ENCODE results near the gene CDHR2. TPM values are rescaled to one million over a fixed set of nuclear protein-coding genes. Genes with fewer than 3 reads are reported as not detected.

The CDHR2 gene, protein sequence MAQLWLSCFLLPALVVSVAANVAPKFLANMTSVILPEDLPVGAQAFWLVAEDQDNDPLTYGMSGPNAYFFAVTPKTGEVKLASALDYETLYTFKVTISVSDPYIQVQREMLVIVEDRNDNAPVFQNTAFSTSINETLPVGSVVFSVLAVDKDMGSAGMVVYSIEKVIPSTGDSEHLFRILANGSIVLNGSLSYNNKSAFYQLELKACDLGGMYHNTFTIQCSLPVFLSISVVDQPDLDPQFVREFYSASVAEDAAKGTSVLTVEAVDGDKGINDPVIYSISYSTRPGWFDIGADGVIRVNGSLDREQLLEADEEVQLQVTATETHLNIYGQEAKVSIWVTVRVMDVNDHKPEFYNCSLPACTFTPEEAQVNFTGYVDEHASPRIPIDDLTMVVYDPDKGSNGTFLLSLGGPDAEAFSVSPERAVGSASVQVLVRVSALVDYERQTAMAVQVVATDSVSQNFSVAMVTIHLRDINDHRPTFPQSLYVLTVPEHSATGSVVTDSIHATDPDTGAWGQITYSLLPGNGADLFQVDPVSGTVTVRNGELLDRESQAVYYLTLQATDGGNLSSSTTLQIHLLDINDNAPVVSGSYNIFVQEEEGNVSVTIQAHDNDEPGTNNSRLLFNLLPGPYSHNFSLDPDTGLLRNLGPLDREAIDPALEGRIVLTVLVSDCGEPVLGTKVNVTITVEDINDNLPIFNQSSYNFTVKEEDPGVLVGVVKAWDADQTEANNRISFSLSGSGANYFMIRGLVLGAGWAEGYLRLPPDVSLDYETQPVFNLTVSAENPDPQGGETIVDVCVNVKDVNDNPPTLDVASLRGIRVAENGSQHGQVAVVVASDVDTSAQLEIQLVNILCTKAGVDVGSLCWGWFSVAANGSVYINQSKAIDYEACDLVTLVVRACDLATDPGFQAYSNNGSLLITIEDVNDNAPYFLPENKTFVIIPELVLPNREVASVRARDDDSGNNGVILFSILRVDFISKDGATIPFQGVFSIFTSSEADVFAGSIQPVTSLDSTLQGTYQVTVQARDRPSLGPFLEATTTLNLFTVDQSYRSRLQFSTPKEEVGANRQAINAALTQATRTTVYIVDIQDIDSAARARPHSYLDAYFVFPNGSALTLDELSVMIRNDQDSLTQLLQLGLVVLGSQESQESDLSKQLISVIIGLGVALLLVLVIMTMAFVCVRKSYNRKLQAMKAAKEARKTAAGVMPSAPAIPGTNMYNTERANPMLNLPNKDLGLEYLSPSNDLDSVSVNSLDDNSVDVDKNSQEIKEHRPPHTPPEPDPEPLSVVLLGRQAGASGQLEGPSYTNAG (N-terminal part only)
- under 0.01 TPM for total RNA-seq

DNA sequence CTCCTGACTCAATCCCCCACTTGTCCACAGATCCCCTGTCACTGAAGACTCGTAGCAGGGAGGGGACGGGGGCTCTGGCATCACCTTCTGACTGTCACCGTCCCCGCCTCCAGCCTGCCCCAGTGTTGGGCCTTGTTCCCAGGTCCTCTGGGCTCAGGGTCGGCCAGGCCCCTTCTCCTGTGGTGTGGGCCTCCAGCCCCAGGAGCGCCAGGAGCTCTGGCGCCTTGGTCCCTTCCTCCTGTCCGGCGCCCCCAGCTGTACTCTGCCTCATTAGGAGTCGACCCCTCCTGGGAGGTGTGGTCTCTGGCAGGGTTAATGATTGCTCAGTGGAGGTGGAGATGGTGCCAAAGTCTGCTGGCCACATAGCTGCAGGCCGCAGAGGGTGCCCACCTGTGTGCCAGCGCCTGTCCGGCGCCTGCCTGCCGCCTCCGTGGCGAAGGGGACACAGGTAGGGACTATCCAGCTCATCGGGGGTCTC is at the start of gene CDHR2:
CDHR2 (plus strand) TSS at position 376 of the 478 bp plus-strand sequence. CDS start 16,011 bp downstream, outside the sequence.
- no peak for DNase-seq

DNA sequence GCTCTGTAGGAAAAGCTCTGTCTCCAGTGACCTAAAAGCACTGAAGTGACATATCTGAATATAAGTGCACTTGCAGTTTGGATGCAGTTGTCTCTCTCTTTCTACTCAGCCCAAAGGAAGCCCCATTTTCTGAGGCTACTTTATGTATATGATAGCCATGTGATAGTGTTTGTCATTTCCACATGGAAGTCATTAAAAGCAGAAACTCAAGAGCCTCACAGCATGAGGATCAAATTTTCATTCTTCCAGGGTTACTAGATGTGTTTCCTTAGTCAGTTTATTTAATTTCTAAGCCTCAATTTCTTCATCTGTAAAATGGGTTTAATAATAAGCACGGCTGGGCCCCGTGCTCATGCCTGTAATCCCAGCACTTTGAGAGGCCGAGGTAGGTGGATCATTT is 48.6 kb upstream of the CDHR2 start:
- no peak for DNase-seq

DNA sequence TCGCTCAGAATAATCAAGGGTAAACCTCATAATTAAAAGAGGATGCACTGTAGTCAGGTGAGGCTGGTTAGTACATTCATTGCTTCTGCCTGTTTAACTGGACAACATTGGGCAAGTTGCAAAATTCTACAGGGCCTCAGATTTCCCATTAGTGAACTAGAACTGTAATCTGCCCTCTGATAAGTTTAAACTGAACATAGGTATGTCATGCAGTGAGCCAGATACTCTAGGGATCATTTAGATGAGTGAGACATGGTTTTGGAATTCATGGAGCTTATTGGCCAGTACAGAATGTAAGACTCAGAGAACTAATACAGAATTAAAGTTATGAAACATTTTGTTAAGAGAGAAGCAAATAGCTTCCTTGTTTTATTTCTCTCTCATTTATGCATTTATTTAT is 47.8 kb upstream of the CDHR2 start:
- no peak for DNase-seq

DNA sequence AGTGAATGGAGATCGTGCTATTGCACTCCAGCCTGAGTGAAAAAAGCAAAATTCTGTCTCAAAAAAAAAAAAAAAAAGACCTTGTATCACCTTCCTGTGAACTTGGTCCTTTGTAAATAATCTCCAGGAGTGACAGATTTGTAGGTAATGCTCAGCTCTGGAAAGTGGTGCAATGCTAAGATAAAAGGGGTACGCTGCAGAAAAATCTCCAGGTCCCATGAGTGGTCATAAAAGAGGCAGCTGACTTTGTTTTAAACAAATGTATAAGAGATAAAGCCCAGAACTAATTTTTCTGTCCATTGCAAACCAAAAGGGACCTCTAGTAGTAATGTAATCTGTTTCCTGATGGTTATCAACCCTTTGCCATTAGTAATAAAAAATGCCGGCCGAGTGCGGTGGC is 45.6 kb upstream of the CDHR2 start:
- no peak for DNase-seq

DNA sequence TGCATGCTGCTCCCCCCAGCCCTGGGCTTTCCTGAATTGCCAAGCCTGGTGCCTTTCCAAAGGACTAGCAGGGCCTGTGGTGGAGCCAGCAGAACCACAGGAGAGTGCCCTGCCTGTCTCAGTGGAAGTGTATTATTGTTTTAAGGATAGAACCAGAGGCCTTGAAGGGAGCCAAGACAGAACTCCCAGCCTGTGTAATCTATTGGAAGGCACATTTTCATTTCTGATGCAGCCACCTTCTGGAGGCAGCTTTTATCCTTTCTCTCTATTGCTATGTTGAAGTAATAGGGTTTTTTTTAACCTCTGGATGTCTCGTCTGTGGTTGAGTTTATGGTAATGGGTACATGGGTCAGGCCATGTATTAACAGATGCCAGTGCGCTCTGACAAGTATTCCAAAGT is 41.2 kb upstream of the CDHR2 start:
- no peak for DNase-seq

DNA sequence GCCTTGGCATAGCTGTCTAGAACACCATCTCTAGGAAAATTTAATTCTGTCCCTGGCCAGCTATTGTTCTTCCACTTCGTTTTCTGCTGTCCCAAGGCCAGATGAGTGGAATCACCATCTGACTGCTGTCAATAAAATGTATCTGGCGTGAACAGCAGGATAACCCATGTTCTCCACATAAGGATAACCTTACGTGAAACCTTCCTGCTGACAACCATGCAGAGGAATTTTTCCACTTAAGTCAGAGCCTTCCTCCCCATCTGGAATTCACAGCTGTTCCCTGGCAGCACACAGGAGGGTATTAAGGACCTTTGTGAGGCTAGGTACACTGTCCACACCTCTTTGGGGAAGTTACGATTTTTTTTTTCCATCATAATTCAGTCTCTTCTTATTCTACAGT is 40.5 kb upstream of the CDHR2 start:
- no peak for DNase-seq

DNA sequence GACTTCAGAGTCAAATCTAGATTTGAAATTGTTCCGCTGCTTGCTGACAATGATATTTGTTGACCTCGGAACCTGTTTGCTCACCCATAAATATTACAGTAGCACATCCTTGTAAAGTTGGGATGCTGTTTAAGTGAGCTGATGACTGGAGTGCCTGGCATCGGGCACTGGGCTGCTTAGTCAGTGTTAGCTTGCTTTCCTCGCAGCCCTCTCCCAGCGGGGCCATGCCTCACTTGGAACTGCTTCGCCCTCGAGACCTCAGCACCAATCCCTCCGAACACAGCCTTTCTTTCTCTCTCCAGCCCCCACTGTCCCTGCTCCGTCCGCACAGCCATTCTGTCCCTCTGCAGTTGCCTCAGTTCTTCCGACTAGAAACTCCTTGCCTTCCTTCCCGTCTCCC is 35.4 kb upstream of the CDHR2 start:
- no peak for DNase-seq

DNA sequence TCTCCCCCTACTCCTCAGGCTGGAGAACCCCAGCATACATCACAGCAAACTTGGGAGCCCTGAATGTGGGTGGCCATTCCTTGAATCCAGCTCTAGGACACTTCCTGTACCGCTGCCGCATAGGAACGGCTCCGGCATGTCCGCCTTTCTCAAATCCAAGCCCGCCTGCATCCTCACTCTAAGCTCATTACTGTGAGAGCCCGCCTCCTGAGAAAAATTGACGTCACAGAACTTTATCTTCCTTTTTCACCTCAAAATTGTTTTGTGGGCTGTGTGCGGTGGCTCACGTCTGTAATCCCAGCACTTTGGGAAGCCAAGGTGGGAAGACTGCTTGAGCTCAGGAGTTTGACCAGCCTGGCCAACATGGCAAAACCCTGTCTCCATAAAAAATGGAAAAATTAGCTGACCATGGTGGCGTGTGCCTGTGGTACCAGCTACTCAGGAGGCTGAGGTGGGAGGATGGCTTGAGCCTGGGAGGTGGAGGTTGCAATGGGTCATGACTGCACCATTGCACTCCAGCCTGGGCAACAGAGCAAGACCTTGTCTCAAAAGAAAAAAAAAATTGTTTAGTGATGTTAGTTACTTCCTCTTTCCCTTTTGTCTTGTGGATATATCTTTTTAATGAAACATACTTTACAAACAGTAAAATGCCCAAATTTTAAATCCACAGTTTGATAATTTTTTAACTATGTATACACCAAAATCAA is 34.7 kb upstream of the CDHR2 start:
- no peak for DNase-seq

DNA sequence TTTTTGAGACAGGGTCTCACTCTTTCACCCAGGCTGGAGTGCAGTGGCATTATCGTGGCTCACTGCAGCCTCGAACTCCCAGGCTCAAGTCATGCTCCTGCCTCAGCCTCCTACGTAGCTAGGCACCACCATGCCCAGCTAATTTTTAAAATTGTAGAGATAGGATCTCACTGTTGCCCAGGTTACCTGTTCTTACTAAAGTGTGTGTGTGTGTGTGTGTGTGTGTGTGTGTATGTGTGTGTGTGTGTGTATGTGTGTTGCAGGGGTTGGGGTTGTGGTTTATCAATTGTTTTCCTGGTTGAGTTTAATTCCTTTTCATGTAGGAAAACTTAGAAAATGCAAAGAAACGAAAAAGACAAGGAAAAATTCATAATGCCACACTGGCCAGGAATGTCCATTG is 33.7 kb upstream of the CDHR2 start:
- DNase-seq = no peak

DNA sequence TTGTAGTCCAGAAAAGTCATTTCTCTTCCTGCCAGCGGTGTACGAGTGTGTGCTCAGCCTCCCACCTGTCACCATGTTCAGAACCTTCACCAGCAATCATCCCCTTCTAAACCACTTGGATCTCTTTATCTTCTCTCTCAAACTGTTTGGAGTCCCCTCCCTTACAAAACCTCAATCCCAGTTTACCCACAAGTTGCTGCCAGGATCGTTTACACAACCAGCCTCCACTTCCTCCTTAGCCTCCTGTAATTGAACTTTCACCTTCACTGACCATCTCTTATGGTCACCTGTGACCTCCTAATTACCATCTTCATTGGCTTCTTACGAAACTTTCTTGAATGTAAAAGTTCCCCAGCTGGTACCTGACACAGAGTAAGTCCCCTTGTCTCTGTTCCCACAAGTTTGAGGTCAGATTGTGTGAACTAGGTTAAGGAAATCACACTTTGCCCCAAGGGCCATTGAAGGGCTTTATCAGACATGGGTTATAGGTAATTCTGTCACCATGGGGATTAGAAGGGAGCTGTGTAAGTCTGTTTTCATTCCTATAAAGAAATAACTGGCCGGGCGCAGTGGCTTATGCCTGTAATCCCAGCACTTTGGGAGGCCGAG is 32.0 kb upstream of the CDHR2 start:
- DNase-seq = no peak

DNA sequence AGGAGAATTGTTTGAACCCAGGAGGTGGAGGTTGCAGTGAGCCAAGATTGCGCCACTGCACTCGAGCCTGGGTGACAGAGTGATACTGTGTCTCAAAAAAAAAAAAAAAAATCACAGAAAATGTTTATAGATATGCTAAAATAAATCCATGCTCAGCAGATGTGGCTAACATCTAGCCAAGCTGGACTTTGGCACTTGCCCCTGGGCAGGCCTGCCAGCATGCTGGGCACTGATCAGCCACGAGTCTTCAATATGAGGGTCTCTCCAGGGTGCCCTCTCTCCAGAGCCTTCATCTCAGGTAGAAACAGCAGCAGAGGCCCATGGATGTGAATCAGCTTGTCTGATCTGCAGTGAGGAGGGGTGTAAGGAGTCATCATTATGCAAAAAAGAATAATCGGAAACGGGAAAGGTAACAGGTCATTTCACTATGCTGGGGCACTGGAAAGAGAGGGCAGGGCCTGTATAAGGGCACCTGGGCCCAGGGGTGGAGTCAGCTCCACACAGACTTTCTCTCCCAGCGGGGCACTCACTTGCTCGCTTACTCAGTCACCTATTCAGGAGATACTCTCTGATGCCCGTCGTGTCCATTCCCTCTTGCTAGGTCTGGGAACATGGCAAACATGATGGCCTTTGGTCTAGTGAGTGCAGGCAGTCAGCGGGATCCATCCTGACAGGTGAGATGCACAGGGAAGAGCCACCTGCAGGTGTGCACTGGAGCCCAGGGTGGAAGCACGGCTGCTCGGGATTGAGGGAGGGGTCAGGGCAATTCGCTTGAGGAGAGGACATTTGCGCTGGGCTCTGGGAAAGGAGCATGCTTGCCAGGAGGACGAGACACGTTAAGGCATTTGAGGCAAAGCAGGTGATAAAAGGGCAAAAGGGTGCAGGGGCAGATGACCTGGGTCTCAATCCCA is 29.1 kb upstream of the CDHR2 start:
- no peak for DNase-seq

DNA sequence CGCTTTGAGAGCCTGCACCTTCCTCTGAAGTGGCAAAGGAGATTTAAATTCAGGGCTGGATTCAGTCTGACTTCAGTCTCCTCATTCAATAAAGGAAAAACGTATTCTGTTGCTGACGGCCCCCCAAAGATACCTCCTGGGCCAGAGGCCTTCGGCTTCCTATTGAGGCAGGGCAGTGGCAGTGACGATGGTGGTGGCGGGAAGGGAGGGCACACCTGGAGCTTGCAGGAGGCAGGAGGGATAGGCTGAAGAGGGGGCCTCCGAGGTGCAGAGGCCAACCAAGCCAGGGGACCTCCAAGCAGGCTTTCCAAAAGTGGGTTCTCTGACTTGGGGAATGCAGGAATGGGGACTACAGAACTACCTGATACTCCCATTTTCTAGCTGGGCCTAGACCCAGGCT is 27.9 kb upstream of the CDHR2 start:
- no peak for DNase-seq

DNA sequence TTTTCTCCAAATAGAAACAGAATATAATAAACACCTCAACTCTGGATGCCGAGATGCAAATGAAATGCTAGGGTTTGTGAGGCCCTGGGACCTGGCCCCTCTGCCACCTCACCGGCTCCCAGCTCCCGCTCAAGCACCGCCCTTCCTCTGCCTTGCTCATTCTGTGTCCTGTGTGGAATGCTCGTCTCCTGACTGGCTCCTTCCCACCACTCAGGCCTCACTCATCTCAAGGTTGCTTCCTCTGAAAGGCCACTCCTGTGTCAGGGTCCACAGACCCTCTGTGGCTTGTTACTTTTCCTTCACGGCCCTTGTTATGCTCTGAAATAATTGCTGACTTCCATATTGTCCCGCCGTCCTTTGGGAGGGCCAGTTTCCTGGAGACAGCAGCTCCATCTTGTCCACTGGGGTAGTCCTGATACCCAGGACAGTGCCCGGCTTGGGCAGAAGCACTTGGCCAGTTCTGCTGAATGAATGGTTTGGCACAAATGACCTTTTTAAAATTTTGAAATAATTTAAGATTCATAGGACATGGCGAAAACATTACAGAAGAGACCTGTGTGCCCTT is 27.4 kb upstream of the CDHR2 start:
- no peak for DNase-seq

DNA sequence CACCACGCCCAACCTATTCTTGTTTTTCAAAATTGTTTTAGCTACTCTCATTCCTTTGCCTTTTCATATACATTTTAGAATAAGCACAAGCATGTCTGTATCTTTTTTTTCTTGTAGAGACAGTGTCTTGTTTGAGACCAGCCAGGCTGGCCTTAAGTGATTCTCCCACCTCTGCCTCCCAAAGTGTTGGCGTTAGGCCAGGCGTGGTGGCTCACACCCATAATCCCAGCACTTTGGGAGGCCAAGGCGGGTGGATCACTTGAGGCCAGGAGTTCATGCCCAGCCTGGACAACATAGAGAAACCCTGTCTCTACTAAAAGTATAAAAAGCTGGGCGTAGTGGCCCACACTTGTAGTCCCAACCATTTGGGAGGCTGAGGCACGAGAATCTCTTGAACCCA is 25.0 kb upstream of the CDHR2 start:
- DNase-seq = no peak

DNA sequence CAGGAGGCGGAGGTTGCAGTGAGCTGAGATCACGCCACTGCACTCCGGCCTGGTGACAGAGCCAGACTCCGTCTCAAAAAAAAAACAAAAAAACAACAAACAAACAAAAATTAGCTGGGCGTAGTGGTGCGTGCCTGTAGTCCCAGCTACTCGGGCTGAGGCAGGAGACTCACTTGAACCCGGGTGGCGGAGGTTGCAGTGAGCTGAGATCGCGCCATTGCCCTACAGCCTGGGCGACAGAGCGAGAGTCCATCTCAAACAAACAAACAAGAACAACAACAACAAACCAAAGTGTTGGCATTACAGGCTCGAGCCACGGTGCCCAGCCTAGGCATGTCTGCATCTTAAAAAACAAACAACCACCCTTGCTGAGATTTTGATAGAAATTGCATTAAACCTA is 24.2 kb upstream of the CDHR2 start:
- no peak for DNase-seq

DNA sequence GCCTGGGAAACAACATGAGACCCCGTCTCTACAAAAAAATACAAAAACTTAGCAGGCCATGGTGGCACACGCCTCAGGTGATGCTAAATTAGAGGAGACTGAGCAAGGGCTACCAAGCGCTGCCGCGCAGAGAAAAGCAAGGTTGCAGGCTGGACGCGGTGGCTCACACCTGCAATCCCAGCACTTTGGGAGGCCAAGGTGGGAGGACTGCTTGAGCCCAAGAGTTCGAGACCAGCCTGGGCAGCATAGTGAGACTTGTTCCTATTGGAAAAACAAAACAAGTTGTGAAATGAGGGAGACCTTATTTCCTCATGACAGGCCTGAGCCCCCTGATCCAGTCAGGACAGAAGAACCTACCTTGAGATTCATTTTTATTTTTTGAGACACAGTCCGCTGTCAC is 23.5 kb upstream of the CDHR2 start:
- no peak for DNase-seq

DNA sequence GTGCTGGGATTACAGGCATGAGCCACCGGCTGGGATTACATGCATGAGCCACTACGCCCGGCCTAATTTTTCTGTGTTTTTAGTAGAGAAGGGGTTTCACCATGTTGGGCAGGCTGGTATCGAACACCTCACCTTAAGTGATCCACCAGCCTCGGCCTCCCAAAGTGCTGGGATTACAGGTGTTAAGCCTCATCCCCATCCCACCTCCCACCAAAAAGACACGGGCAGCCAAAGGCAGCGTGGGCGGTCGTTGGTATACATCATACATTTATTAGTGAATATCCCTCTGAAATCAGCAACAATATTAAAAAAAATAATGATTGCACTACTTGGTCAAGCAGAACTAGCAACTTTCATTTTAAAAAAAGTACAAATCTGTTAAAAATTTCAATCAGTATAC is 22.7 kb upstream of the CDHR2 start:
- no peak for DNase-seq

DNA sequence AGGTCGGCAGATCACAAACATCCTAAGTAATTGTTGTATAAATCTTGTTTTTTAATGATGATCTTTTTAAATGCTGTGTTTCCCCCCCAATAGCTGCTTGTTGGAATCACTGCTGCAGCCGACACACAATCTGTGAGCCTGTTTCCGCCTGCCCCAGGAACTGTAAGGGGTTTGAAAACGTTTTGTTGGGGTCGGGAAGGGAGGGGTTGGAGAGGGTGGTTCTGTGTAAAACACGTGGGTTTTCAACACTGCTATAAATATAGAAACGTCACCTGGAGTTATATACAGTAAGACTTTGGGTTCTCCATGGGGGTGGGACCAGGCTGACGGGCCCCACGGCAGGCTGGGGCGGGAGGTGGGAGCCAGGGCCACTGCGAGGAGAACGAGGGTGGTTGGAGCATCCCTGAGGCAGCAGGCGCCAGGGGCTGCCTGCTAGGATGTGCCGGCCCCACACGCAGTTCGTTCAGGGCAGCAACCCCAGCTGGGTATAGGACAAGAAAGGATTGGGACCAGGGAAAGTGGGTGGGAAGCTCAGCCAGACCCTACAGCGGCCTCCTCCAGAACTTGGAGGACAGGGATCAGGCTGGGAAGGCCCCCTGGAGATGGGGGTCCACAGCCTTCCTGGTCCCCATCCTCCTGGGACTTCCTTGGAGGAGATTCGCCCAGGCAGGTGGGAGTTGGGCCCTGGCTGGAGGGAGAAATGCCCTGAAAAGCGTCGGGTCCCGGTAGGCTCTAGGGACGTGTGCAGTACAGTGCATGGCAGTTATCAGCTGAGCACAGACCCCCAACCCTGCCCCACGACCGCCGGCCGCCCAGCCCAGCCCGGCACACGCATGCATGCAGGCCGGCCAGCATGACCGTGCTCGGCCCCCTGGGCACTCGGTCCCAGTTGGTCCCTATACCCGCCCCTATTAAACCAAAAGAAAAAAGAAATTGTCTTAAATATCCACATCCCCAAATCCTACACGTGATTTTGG is 21.6 kb upstream of the CDHR2 start:
- DNase-seq = no peak

DNA sequence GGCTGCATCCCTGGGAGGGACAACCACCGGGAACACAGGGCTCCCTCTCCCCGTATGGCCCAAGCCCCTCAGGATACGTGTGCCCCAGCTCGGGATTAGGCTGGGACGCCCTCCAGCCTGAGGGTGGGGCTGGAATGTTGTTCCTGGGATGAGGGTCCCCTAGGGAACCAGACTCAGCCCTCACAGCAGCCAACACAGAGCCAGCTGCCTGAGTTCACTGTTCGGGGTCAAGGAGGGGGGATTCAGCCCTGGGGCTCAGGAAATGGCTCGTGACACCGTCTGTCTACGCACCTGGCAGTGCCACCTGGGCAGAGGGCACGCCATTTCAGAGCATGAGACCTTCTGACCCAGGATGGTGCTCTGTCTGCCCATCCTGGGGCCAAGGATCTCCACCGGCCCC is 20.8 kb upstream of the CDHR2 start:
- no peak for DNase-seq

Measured in occipital lobe (tissue), 2 donors.